Stimulated activated CD4-positive, alpha-beta T cell treated with anti-CD3 and anti-CD28 coated beads, Interleukin-15, amount 100 ng/mL, for 48 hours (primary cell): Measurements from ENCODE around the gene STPG1.
"Not testable (repeated sequence)": the region's sequence is repeated elsewhere in the genome, so short reads cannot be mapped to it uniquely, and the experiment has no call there.

Experiments used
- DNase-seq, 2 donors: peaks; one replicate each; pipeline ENCODE4 v3.0.0-alpha.2; 2020; ENCODE audit warnings: low read depth in 2 of 2

STPG1 gene

GRCh38 chr1:24413350-24414163 lies at the start of gene STPG1:
TSS of gene STPG1 (minus strand) at chr1:24413782. CDS start at chr1:24401388, 12,394 bp downstream.
- peak; percentile 63 to 73 for DNase-seq

GRCh38 chr1:24462128-24462527 lies 48.5 kb upstream of the STPG1 start:
- not testable (repeated sequence) for DNase-seq

- DNase-seq: no peak
Observed at GRCh38 chr1:24459551-24460266, 46.1 kb upstream of the STPG1 start.

- DNase-seq: no peak
Observed at GRCh38 chr1:24457866-24458265, 44.3 kb upstream of the STPG1 start.

GRCh38 chr1:24455272-24455671 lies 41.7 kb upstream of the STPG1 start:
- DNase-seq: no peak

GRCh38 chr1:24454673-24455072 lies 41.1 kb upstream of the STPG1 start:
- DNase-seq: no peak

DNA sequence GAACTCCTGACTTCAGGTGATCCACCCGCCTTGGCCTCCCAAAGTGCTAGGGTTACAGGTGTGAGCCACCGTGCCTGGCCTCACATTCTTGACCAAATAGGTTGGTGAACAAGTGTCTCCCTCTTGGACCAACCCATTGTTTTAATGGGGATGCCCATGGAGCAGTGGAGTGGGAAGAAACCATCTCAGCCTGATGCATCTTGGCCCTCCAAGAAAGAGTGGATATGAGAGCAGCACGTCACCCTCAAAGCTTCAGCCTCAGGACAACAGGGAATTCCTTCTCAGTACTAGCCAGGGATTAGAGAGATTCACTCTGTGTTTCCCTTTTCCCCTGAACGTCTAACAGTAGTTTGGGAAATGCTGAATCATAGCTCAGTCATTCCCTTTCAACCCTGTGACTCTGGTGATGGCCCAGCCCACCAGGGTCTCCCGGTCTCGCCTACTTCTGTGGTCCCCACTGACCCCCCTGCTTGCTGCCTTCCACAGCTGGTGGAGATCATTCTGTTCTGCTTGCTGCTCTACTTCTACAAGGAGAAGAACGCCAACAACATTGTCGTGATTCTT lies 39.4 kb upstream of the STPG1 start:
- no peak for DNase-seq

DNA sequence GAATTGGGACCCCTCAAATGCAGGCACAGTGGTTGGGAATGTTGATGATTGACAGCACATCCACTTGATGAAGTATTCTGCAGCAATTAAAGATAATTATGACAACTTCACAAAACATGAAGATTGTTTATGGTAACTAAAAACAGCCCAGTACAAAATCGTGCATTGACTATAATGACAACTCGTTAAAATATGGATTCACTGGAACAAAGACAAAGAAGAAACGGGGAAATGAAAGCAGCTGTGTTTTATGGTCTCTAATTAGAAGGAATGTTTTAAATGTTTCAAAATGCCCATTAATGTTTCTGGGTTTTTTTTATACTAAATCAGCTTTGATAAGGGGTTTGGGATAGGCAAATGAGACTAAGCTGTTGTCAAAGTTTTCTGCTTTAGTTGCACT lies 38.2 kb upstream of the STPG1 start:
- no peak for DNase-seq

DNA sequence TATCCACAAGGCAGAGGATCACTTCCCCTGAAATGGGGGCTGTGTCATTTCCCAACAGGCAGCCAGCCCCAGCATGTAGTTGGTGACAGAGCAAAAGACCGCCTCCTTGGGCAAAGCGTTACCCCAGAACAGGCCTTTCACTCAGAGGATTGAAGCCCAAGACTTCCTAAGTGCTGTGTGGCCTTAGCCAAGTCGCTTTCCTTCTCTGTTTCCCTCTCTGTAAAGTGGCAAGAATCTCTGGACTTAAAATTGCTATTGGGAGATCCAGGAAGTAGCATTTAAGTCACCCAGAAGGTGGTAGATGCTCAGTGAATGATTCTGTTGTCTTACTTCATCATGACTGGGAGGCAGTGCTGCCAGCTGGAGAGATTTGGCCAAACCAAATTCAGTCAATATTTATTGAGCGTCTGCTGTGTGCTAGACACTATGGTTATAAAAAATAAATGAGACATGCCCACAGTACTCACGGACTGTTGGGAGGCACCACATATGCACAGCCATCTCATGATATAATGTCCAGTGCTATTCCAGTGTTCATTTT lies 37.3 kb upstream of the STPG1 start:
- no peak for DNase-seq

DNA sequence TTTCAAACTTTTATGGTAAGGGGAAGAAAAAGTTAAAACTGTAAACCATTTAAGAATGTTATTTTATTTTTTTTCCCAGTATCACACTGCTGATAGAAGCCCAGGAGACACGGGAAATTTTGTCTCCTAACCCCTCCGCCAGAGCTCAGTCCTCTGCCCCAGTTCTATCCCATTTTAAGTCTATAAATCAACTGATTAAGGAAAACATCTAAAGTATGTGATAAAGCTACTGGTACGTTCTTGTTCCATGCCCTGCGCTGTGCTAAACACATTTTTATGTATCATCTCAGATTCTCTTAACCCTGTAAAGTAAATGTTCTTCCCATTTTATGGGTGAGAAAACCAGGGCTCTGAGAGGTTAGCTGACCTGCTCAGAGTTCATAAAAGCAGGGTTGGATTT lies 36.7 kb upstream of the STPG1 start:
- no peak for DNase-seq

- DNase-seq: not testable (repeated sequence)
Observed at GRCh38 chr1:24446446-24446845, 32.9 kb upstream of the STPG1 start.

DNA sequence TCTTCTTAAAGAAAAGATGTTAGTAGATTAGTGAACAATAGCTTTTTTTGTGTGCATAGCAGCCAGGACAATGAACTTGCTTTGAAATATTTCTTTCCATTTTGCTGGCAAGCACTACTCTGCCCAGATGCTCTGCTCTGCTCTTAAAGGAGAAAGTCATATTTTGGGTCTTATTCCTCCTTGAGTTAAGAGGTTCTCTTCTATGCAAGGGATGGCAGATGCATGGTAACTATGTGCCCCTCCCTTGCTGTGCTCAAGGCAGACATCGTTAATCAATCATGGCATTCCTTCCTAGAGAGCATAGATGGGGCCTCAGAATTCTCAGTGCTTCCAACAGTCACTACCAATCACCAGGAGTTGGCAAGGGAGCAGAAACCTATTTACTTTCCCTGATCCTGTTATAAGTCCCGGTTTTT lies 29.7 kb upstream of the STPG1 start:
- no peak for DNase-seq

DNA sequence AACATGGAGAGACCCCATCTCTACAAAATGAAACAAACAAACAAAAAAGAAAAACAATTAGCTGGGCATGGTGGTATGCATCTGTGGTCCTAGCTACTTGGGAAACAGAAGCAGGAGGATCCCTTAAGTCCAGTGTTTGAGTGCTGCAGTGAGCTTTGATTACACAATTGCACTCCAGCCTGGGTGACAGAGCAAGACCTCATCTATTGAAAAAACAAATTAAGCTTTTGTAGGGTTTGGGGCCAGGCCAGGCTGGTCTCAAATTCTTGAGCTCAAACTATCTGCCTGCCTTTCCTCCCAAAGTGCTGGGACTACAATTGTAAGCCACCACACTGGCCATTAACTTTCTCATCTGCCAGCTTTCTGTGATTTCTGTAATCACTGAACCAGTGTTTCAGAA lies 29.2 kb upstream of the STPG1 start:
- DNase-seq: no peak

DNA sequence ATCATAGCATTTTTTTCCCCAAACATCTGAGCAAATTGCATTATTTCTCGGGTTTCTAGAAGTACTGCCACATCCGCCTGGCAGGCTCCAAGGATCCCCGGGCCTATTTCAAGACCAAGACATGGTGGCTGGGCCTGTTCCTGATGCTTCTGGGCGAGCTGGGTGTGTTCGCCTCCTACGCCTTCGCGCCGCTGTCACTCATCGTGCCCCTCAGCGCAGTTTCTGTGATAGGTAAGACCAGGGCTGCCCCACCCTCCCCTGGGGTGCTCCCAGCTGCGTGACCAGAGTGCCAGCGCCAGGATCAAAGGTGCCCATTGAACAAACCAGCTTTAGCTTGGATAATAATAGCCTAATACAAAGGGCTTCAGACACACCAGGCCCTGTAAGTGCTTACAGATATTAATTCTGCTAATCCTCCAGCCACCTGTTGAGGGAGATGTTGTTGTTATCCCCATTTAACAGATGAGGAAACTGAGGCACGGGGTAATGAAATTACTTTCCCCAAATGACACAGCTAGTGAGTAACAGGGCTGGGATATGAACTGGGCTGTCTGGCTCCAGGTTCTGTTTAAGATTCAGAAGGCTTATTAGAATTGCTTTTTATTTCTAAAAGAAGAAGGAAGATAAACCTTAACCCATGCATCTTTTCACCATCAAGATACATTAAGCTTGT lies 28.6 kb upstream of the STPG1 start:
- no peak for DNase-seq

GRCh38 chr1:24441480-24441879 lies 27.9 kb upstream of the STPG1 start:
- DNase-seq: no peak

DNA sequence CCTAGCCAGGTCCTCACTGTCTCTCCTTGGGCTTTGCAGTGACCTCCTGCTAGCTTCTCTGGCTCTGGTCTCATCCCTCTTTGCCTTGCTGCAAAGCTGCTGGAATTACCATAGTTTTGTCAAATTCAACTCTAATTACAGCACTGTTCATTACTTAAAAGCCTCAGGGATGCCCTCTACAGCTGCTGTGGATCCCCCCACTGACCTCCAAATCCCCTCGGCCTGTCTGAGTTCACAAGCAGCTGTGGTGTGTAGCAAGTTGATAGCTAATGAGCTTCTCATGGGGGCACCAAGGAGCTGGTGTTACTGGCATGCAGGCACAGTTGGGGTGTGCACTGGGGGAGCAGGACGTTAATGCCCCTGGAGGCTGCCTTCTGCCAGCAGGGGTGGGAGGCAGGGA lies 26.9 kb upstream of the STPG1 start:
- no peak for DNase-seq

- no peak for DNase-seq
Observed at GRCh38 chr1:24438423-24438901, 24.9 kb upstream of the STPG1 start.

GRCh38 chr1:24437631-24438396 lies 24.2 kb upstream of the STPG1 start:
- DNase-seq: no peak

- DNase-seq: no peak
Observed at GRCh38 chr1:24435782-24436365, 22.3 kb upstream of the STPG1 start.

DNA sequence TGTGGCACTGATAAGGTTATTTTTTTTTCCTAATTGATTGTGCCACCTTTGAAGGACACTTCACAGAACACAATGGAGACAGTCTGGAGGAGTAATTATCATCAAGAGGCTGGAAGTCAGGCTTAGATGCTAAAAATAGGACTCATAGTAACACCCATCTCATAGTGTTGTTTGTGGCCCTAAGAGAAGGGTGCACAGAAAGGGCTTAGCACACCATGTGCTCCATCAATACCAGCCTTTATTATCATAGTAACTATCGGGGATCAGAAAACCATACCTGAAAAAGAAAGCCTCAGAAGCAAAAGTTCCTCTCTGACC lies 13.9 kb upstream of the STPG1 start:
- no peak for DNase-seq
